ENCODE measurements around the gene TTC3. TPM values are rescaled to one million over a fixed set of nuclear protein-coding genes. Genes with fewer than 3 reads are reported as not detected.

Gene TTC3
- total and polyA plus RNA-seq, 10 of the 15 experiments (the other 5 are each of a cell fraction or from before 2014, with no cell fraction given): 23.1 to 94.9 (median 72.7) TPM

- peak; percentile 24 to 56 (median 33); a peak in 4 of 6 replicates for TF ChIP-seq CTCF (IDR thresholded peaks at IDR 0.05 in 2 of 3, conservative IDR thresholded peaks at IDR 0.05 in 1 of 3; ENCODE audit: control insufficient read depth in 2 of 3, extremely low read depth in 1 of 3, insufficient read depth in 1 of 3, low read depth in 3 of 3, low read length in 3 of 3)
- TF ChIP-seq, protein P1, sequence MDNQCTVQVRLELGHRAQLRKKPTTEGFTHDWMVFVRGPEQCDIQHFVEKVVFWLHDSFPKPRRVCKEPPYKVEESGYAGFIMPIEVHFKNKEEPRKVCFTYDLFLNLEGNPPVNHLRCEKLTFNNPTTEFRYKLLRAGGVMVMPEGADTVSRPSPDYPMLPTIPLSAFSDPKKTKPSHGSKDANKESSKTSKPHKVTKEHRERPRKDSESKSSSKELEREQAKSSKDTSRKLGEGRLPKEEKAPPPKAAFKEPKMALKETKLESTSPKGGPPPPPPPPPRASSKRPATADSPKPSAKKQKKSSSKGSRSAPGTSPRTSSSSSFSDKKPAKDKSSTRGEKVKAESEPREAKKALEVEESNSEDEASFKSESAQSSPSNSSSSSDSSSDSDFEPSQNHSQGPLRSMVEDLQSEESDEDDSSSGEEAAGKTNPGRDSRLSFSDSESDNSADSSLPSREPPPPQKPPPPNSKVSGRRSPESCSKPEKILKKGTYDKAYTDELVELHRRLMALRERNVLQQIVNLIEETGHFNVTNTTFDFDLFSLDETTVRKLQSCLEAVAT (IDR thresholded peaks at IDR 0.05): no peak
- TF ChIP-seq SMC3 (IDR thresholded peaks at IDR 0.05; ENCODE audit: borderline replicate concordance, low read length): peak; percentile 53; the same call in 1 of the 2 replicates
- peak; percentile 69 for TF ChIP-seq RAD21 (IDR thresholded peaks at IDR 0.05; ENCODE audit: insufficient read depth, low read depth, low read length)
- ChIA-PET RAD21 (ENCODE audit: unreplicated experiment) (interaction anchor here (0.8 to 1.9 kb wide), 18 partner anchors 10 to 545 kb away, joined by 3 to 9 read pairs (median 3); no protein-coding TSS in a partner anchor), SMC1A (ENCODE audit: uncharacterized antibody, unreplicated experiment) (interaction anchor here (0.6 to 3.0 kb wide), 21 partner anchors 15 to 476 kb away, joined by 3 to 9 read pairs (median 4); no protein-coding TSS in a partner anchor), CTCF (interaction anchor here (0.8 to 2.0 kb wide), 25 partner anchors 9 to 480 kb away, joined by 3 to 18 read pairs (median 4); no protein-coding TSS in a partner anchor), POLR2A (interaction anchor here (1.0 kb wide), 1 partner anchor 10 kb away, joined by 5 read pairs; no protein-coding TSS in a partner anchor)
- Histone ChIP-seq H3K79me2 (ENCODE audit: control insufficient read depth, insufficient read depth, low read length) (no peaks in the 10 kb centered on the region), H3K36me3 (ENCODE audit: control insufficient read depth in 2 of 2, insufficient read depth in 2 of 2, low read length in 1 of 2) (peaks cover 5 to 13% of the 10 kb centered on the region in 2 experiments; a peak in 3 of 4 replicates), H3K4me2 (ENCODE audit: control insufficient read depth, insufficient read depth) (no peak overlapping the region), H4K20me1 (ENCODE audit: control insufficient read depth, insufficient read depth) (no peaks in the 10 kb centered on the region), H2AFZ (ENCODE audit: control insufficient read depth, low read depth, low read length) (no peak overlapping the region), H3K4me3 (no peak overlapping the region), H3K27ac (ENCODE audit: control insufficient read depth, insufficient read depth) (no peak overlapping the region), H3K9ac (ENCODE audit: control insufficient read depth, insufficient read depth, low read length) (no peak overlapping the region), H3K9me3 (replicated peaks; ENCODE audit: control insufficient read depth, insufficient read depth, low read length) (no peaks in the 10 kb centered on the region), H3K4me1 (ENCODE audit: control insufficient read depth, insufficient read depth, low read length) (no peaks in the 10 kb centered on the region), H3K27me3 (replicated peaks in 1 of 2; ENCODE audit: control insufficient read depth in 2 of 2, insufficient read depth in 2 of 2, low read length in 1 of 2) (no peaks in the 10 kb centered on the region)
- in situ Hi-C loops (cut with MboI) (no loop called here), intact Hi-C loops (cut with micrococcal nuclease; ENCODE audit: unreplicated experiment) (loop anchor here (5.0 to 10.0 kb wide), 2 partner anchors 101 to 328 kb away; partner anchors contain the start of gene VPS26C)
- ATAC-seq (peak; percentile 73), FAIRE-seq (no peak), DNase-seq (ENCODE audit: low read depth, low spot score) (no peak)
- BruUV-seq (replicated peaks): no TSS peak
- WGBS (ENCODE audit: insufficient coverage, insufficient replicate concordance, low lambda C conversion rate, missing lambda C conversion rate): 8% methylated on average over 3 of the region's 3 CpGs
Measured at GRCh38 chr21:37166733-37167132, 93.7 kb downstream of the TTC3 start.

All from GM12878 (cell line).